Naive thymus-derived CD4-positive, alpha-beta T cell (primary cell): ENCODE data around the gene KLHL30. TPM values are rescaled to one million over a fixed set of nuclear protein-coding genes. Genes with fewer than 3 reads are reported as not detected.

Experiments
- ATAC-seq: fragments of 150-1000 bp; cut with Tn5 transposase; 2 replicates; pipeline ENCODE4 v1.10.0; 2021; ENCODE audit warnings: mild to moderate bottlenecking, moderate library complexity
- CTCF ChIA-PET: fragments of 350-600 bp; sonication (Branson Sonifier 250); formaldehyde crosslinking; loops from one replicate; lab custom pipeline; 2021; ENCODE audit warnings: antibody characterized with exemption; lab: Charles Lee
- POLR2A ChIA-PET: fragments of 350-600 bp; sonication (Branson Sonifier 250); formaldehyde crosslinking; loops from one replicate; lab custom pipeline; 2021; ENCODE audit warnings: antibody characterized with exemption, inconsistent platforms; lab: Charles Lee
- DNase-seq, 9 donors: peaks; one replicate each; pipeline versions ENCODE4 v3.0.0 to v3.0.0-alpha.2; 2020 to 2022; ENCODE audit warnings: mixed read lengths in 1 of 9
- H3K27ac ChIP-seq: one replicate; pipeline ENCODE4 v1.7.0; 2013; ENCODE audit warnings: mild to moderate bottlenecking, low read depth, low read length, moderate library complexity
- H3K27me3 ChIP-seq, 2 donors: one replicate each; pipeline ENCODE4 v1.7.0; 2013; ENCODE audit warnings: low read length in 2 of 2, mild to moderate bottlenecking in 2 of 2, moderate library complexity in 2 of 2; ENCODE audit not compliant: control insufficient read depth in 2 of 2, insufficient read depth in 2 of 2
- H3K36me3 ChIP-seq, 3 experiments: 1 replicate in 2 of 3; 2 replicates in 1 of 3; pipeline ENCODE4 v1.7.0; 2013; ENCODE audit warnings: low read length in 3 of 3, mild to moderate bottlenecking in 3 of 3, moderate library complexity in 1 of 3; ENCODE audit not compliant: insufficient read depth in 3 of 3, control insufficient read depth in 2 of 3
- H3K4me1 ChIP-seq, 2 donors: one replicate each; pipeline ENCODE4 v1.7.0; 2013; ENCODE audit warnings: low read length in 2 of 2, mild to moderate bottlenecking in 2 of 2, moderate library complexity in 1 of 2; ENCODE audit not compliant: control insufficient read depth in 2 of 2, insufficient read depth in 2 of 2
- H3K4me3 ChIP-seq: 2 replicates; pipeline ENCODE4 v1.7.0; 2013; ENCODE audit warnings: mild to moderate bottlenecking, low read length
- H3K9me3 ChIP-seq, 3 experiments: 1 replicate in 2 of 3; 2 replicates in 1 of 3; pipeline ENCODE4 v1.7.0; 2013; ENCODE audit warnings: low read length in 3 of 3; ENCODE audit not compliant: control insufficient read depth in 2 of 3
- H3K27ac Mint-ChIP-seq, 9 donors: one replicate each; pipeline ENCODE4 v1.8.0; 2020 to 2022; ENCODE audit warnings: mixed read lengths in 9 of 9, mild to moderate bottlenecking in 8 of 9, moderate library complexity in 5 of 9, inconsistent platforms in 2 of 9
- H3K27me3 Mint-ChIP-seq, 5 donors: one replicate each; pipeline ENCODE4 v1.8.0; 2021 to 2022; ENCODE audit warnings: mixed read lengths in 5 of 5, mild to moderate bottlenecking in 1 of 5
- H3K36me3 Mint-ChIP-seq, 5 donors: one replicate each; pipeline ENCODE4 v1.8.0; 2020 to 2022; ENCODE audit warnings: mixed read lengths in 5 of 5, mild to moderate bottlenecking in 3 of 5, inconsistent platforms in 1 of 5
- H3K4me1 Mint-ChIP-seq, 7 donors: one replicate each; pipeline ENCODE4 v1.8.0; 2020 to 2022; ENCODE audit warnings: mixed read lengths in 7 of 7, mild to moderate bottlenecking in 3 of 7, inconsistent platforms in 1 of 7
- H3K4me3 Mint-ChIP-seq, 10 donors: one replicate each; pipeline ENCODE4 v1.8.0; 2020 to 2022; ENCODE audit warnings: mild to moderate bottlenecking in 10 of 10, mixed read lengths in 10 of 10, moderate library complexity in 6 of 10, inconsistent platforms in 2 of 10
- H3K9me3 Mint-ChIP-seq, 11 donors: one replicate each; pipeline ENCODE4 v1.8.0; 2020 to 2022; ENCODE audit warnings: mixed read lengths in 11 of 11, mild to moderate bottlenecking in 4 of 11, inconsistent platforms in 1 of 11, moderate library complexity in 1 of 11
- intact Hi-C, 2 donors: fragments of 100-400 bp; cut with micrococcal nuclease; formaldehyde crosslinking; loops; one replicate each; pipeline ENCODE4 v1.15.1; 2023
- polyA plus RNA-seq, 2 donors: library from polyadenylated mRNA; unstranded; fragments of 300-500 nt; fragmentation: Illumina TruSeq; gene quantifications; one replicate each; pipeline ENCODE4 v1.2.3, GENCODE V29; 2021
- total RNA-seq, 6 experiments: library from RNA in 5 of 6; stranded (reverse) in 5 of 6; gene quantifications; 1 replicate in 5 of 6; 2 replicates in 1 of 6; pipeline ENCODE4 v1.2.3 and lab custom pipeline; 2021 to 2026

The KLHL30 gene
- total and polyA plus RNA-seq, 7 experiments from 2014 or later, result not detected

- ChIA-PET POLR2A (no interaction called here), CTCF (no interaction called here)
- intact Hi-C loops, result loop anchor here in 1 of 2 donors (5.0 kb wide), 2 partner anchors 46 to 299 kb away; partner anchors contain the start of genes ILKAP and RAMP1
- Mint-ChIP-seq H3K4me1 (peaks cover 0 to 9% (median 6%) of the 10 kb centered on the region in 7 donors), H3K36me3 (peaks cover 0 to 2% (median 0%) of the 10 kb centered on the region in 5 donors), H3K4me3 (no peak overlapping the region), H3K9me3 (peaks cover 0 to 5% (median 0%) of the 10 kb centered on the region in 11 donors), H3K27ac (no peak overlapping the region), H3K27me3 (peaks cover 7 to 18% (median 13%) of the 10 kb centered on the region in 5 donors)
- H3K27ac ChIP-seq, result no peak overlapping the region
- H3K27me3 ChIP-seq, result no peaks in the 10 kb centered on the region
- no peak for ATAC-seq
- no peaks in the 10 kb centered on the region for H3K36me3 ChIP-seq
- H3K4me1 ChIP-seq, result peaks cover 0 to 11% of the 10 kb centered on the region in 2 donors
- H3K9me3 ChIP-seq, result no peaks in the 10 kb centered on the region
- no peak for DNase-seq
- no peak overlapping the region for H3K4me3 ChIP-seq
Measured at GRCh38 chr2:238155761-238156694, 17.6 kb downstream of the KLHL30 start.

- DNase-seq (no peak), ATAC-seq (no peak)
- H3K9me3 Mint-ChIP-seq, result peaks cover 0 to 5% (median 0%) of the 10 kb centered on the region in 11 donors
- H3K27ac Mint-ChIP-seq, result no peak overlapping the region
- peaks cover 7 to 26% (median 13%) of the 10 kb centered on the region in 5 donors for H3K27me3 Mint-ChIP-seq
- peaks cover 0 to 9% (median 6%) of the 10 kb centered on the region in 7 donors for H3K4me1 Mint-ChIP-seq
- Histone ChIP-seq H3K27ac (no peak overlapping the region), H3K4me1 (peaks cover 0 to 11% of the 10 kb centered on the region in 2 donors), H3K9me3 (no peaks in the 10 kb centered on the region), H3K36me3 (no peaks in the 10 kb centered on the region), H3K4me3 (no peak overlapping the region), H3K27me3 (no peaks in the 10 kb centered on the region)
- peak overlapping the region in 2 of 10 donors; percentile 25 to 71 for H3K4me3 Mint-ChIP-seq
- intact Hi-C loops, result loop anchor here in 1 of 2 donors (5.0 kb wide), 2 partner anchors 45 to 300 kb away; partner anchors contain the start of genes ILKAP and RAMP1
- POLR2A ChIA-PET, result no interaction called here
- peaks cover 0 to 2% (median 0%) of the 10 kb centered on the region in 5 donors for H3K36me3 Mint-ChIP-seq
- CTCF ChIA-PET, result no interaction called here
Measured at GRCh38 chr2:238157506-238158017, 19.1 kb downstream of the KLHL30 start.

- POLR2A ChIA-PET, result no interaction called here
- H3K4me1 ChIP-seq, result peaks cover 0 to 11% of the 10 kb centered on the region in 2 donors
- no peak overlapping the region for H3K4me3 ChIP-seq
- no peaks in the 10 kb centered on the region for H3K9me3 ChIP-seq
- intact Hi-C loops, result loop anchor here in 1 of 2 donors (5.0 kb wide), 2 partner anchors 44 to 301 kb away; partner anchors contain the start of genes ILKAP and RAMP1
- H3K27ac ChIP-seq, result no peak overlapping the region
- Mint-ChIP-seq H3K4me3 (peak overlapping the region in 3 of 10 donors; percentile 16 to 71 (median 25)), H3K9me3 (peaks cover 0 to 5% (median 0%) of the 10 kb centered on the region in 11 donors), H3K36me3 (peaks cover 0 to 2% (median 0%) of the 10 kb centered on the region in 5 donors), H3K27me3 (peaks cover 7 to 26% (median 13%) of the 10 kb centered on the region in 5 donors), H3K4me1 (peaks cover 0 to 9% (median 6%) of the 10 kb centered on the region in 7 donors), H3K27ac (no peak overlapping the region)
- H3K27me3 ChIP-seq, result no peaks in the 10 kb centered on the region
- ATAC-seq, result no peak
- CTCF ChIA-PET, result no interaction called here
- H3K36me3 ChIP-seq, result no peaks in the 10 kb centered on the region
- DNase-seq, result no peak
Measured at GRCh38 chr2:238158018-238158508, 19.6 kb downstream of the KLHL30 start.

- peaks cover 0 to 5% (median 0%) of the 10 kb centered on the region in 11 donors for H3K9me3 Mint-ChIP-seq
- H3K27me3 Mint-ChIP-seq, result peaks cover 7 to 26% (median 13%) of the 10 kb centered on the region in 5 donors
- H3K4me1 ChIP-seq, result peaks cover 0 to 11% of the 10 kb centered on the region in 2 donors
- H3K4me3 ChIP-seq, result no peak within 1 kb of the TSS
- H3K27ac Mint-ChIP-seq, result no peak within 1 kb of the TSS
- no peaks in the 10 kb centered on the region for H3K9me3 ChIP-seq
- H3K27me3 ChIP-seq, result no peaks in the 10 kb centered on the region
- H3K36me3 Mint-ChIP-seq, result peaks cover 0 to 2% (median 0%) of the 10 kb centered on the region in 5 donors
- intact Hi-C loops, result loop anchor here in 1 of 2 donors (5.0 kb wide), 2 partner anchors 44 to 301 kb away; partner anchors contain the start of genes ILKAP and RAMP1
- ChIA-PET CTCF (no interaction called here), POLR2A (no interaction called here)
- peak within 1 kb of the TSS; percentile 54 to 79 (median 72) for H3K4me3 Mint-ChIP-seq
- peaks cover 0 to 9% (median 6%) of the 10 kb centered on the region in 7 donors for H3K4me1 Mint-ChIP-seq
- no peak within 1 kb of the TSS for H3K27ac ChIP-seq
- H3K36me3 ChIP-seq, result no peaks in the 10 kb centered on the region
- ATAC-seq, result peak; percentile 80
- DNase-seq, result peak in 8 of 9 donors; percentile 16 to 74 (median 40)
Measured at GRCh38 chr2:238158509-238159070, 20.1 kb downstream of the KLHL30 start, which contains the start of gene ERFE. TSS of gene ERFE (plus strand) at chr2:238158970. CDS start at chr2:238159008, 38 bp downstream.

GRCh38 chr2:238159071-238159539, 20.6 kb downstream of the KLHL30 start:
- Mint-ChIP-seq H3K36me3 (peaks cover 0 to 2% (median 0%) of the 10 kb centered on the region in 5 donors), H3K4me1 (peaks cover 0 to 9% (median 6%) of the 10 kb centered on the region in 7 donors), H3K9me3 (peaks cover 0 to 3% (median 0%) of the 10 kb centered on the region in 11 donors), H3K27ac (no peak overlapping the region), H3K27me3 (peaks cover 7 to 26% (median 13%) of the 10 kb centered on the region in 5 donors), H3K4me3 (peak overlapping the region; percentile 54 to 79 (median 72))
- no peaks in the 10 kb centered on the region for H3K36me3 ChIP-seq
- ATAC-seq, result peak; percentile 37
- peak in 3 of 9 donors; percentile 10 to 27 (median 25) for DNase-seq
- H3K27me3 ChIP-seq, result no peaks in the 10 kb centered on the region
- ChIA-PET CTCF (interaction anchor here (1.7 kb wide), 1 partner anchor 301 kb away, joined by 3 read pairs; no protein-coding TSS in a partner anchor), POLR2A (no interaction called here)
- H3K4me1 ChIP-seq, result peaks cover 0 to 11% of the 10 kb centered on the region in 2 donors
- no peak overlapping the region for H3K4me3 ChIP-seq
- H3K9me3 ChIP-seq, result no peaks in the 10 kb centered on the region
- no peak overlapping the region for H3K27ac ChIP-seq
- intact Hi-C loops, result loop anchor here in 1 of 2 donors (5.0 kb wide), 2 partner anchors 43 to 302 kb away; partner anchors contain the start of genes ILKAP and RAMP1
